Progenitor cell of endocrine pancreas (in vitro differentiated cells): ENCODE measurements around the gene NDOR1. TPM values are rescaled to one million over a fixed set of nuclear protein-coding genes. Genes with fewer than 3 reads are reported as not detected.
"Not testable (repeated sequence)": the region's sequence is repeated elsewhere in the genome, so short reads cannot be mapped to it uniquely, and the experiment has no call there.

Experiments used
- DNase-seq: peaks from one replicate; pipeline ENCODE4 v3.0.0; 2021; ENCODE audit warnings: low spot score; ENCODE audit not compliant: unreplicated experiment
- H3K27ac Mint-ChIP-seq: 2 replicates; pipeline ENCODE4 v1.8.0; 2021; ENCODE audit warnings: mild to moderate bottlenecking, moderate library complexity, mixed read lengths
- H3K27me3 Mint-ChIP-seq: 2 replicates; pipeline ENCODE4 v1.8.0; 2021; ENCODE audit warnings: mixed read lengths
- H3K36me3 Mint-ChIP-seq: 2 replicates; pipeline ENCODE4 v1.8.0; 2022; ENCODE audit warnings: mixed read lengths; ENCODE audit not compliant: insufficient read depth
- H3K4me1 Mint-ChIP-seq: 2 replicates; pipeline ENCODE4 v1.8.0; 2021; ENCODE audit warnings: low read depth, mixed read lengths
- H3K4me3 Mint-ChIP-seq: 2 replicates; pipeline ENCODE4 v1.8.0; 2021; ENCODE audit warnings: low read depth, mild to moderate bottlenecking, moderate library complexity, mixed read lengths
- H3K9me3 Mint-ChIP-seq: 2 replicates; pipeline ENCODE4 v1.8.0; 2021; ENCODE audit warnings: low read depth, mixed read lengths
- CTCF ChIP-seq: fragments of 200-600 bp; sonication (generic); IDR thresholded peaks from one replicate; pipeline ENCODE4 v1.5.0; 2021; ENCODE audit warnings: antibody characterized with exemption, mild to moderate bottlenecking; ENCODE audit not compliant: unreplicated experiment
- total RNA-seq: library from RNA; stranded (reverse); gene quantifications from 2 replicates; pipeline ENCODE4 v1.2.1, GENCODE V29; 2021

NDOR1 gene
- total RNA-seq, 1 donor from 2014 or later: 37.4 TPM

- Mint-ChIP-seq H3K4me1 (peaks cover 27% of the 10 kb centered on the region), H3K27me3 (no peaks in the 10 kb centered on the region), H3K27ac (no peak overlapping the region), H3K4me3 (peak overlapping the region; percentile 7), H3K36me3 (peaks cover 8% of the 10 kb centered on the region), H3K9me3 (no peaks in the 10 kb centered on the region)
- TF ChIP-seq CTCF: no peak
- DNase-seq: no peak
These were observed 32.5 kb downstream of the NDOR1 start for GRCh38 chr9:137237759-137238726.

- H3K9me3 Mint-ChIP-seq, DNase-seq, H3K27me3 Mint-ChIP-seq, H3K36me3 Mint-ChIP-seq: not testable (repeated sequence)
- H3K4me3 Mint-ChIP-seq: peak overlapping the region; percentile 74
- peaks cover 29% of the 10 kb centered on the region for H3K4me1 Mint-ChIP-seq
- H3K27ac Mint-ChIP-seq: peak overlapping the region; percentile 92
These were observed 34.2 kb downstream of the NDOR1 start for GRCh38 chr9:137239541-137240200.

GRCh38 chr9:137240318-137240840 lies 34.9 kb downstream of the NDOR1 start:
- Mint-ChIP-seq H3K27me3 (peaks cover 2% of the 10 kb centered on the region), H3K9me3 (no peaks in the 10 kb centered on the region), H3K27ac (peak overlapping the region; percentile 92), H3K36me3 (peaks cover 10% of the 10 kb centered on the region), H3K4me1 (peaks cover 25% of the 10 kb centered on the region), H3K4me3 (peak overlapping the region; percentile 74)
- DNase-seq: no peak
- peak; percentile 22 for TF ChIP-seq CTCF

- peaks cover 24% of the 10 kb centered on the region for H3K4me1 Mint-ChIP-seq
- H3K9me3 Mint-ChIP-seq: no peaks in the 10 kb centered on the region
- no peak for TF ChIP-seq CTCF
- H3K4me3 Mint-ChIP-seq: peak within 1 kb of the TSS; percentile 85
- DNase-seq: peak; percentile 95
- H3K27me3 Mint-ChIP-seq: peaks cover 5% of the 10 kb centered on the region
- peak within 1 kb of the TSS; percentile 98 for H3K27ac Mint-ChIP-seq
- peaks cover 10% of the 10 kb centered on the region for H3K36me3 Mint-ChIP-seq
These were observed 35.5 kb downstream of the NDOR1 start, which contains the start of gene TUBB4B for GRCh38 chr9:137240841-137241489. TUBB4B (plus strand) TSS chr9:137241287; CDS start chr9:137241361, 74 bp downstream.

GRCh38 chr9:137241490-137242268 lies 36.2 kb downstream of the NDOR1 start:
- peaks cover 22% of the 10 kb centered on the region for H3K4me1 Mint-ChIP-seq

More at GRCh38 chr9:137241490-137242268, 36.2 kb downstream of the NDOR1 start:
- Mint-ChIP-seq H3K36me3 (peaks cover 10% of the 10 kb centered on the region), H3K4me3 (peak overlapping the region; percentile 85), H3K9me3 (no peaks in the 10 kb centered on the region), H3K27ac (peak overlapping the region; percentile 89), H3K27me3 (peaks cover 5% of the 10 kb centered on the region)
- TF ChIP-seq CTCF: no peak
- no peak for DNase-seq
